GM18526 (cell line): Measurements from ENCODE around the gene ETV3L.

ENCODE experiments used
- POLR2A ChIP-seq: IDR thresholded peaks from 3 replicates; pipeline ENCODE4 v1.6.1; 2011; ENCODE audit not compliant: insufficient read length; ENCODE audit errors: extremely low read depth

The ETV3L gene

GRCh38 chr1:157114183-157115121 lies 14.8 kb upstream of the ETV3L start:
- no peak for TF ChIP-seq POLR2A

DNA sequence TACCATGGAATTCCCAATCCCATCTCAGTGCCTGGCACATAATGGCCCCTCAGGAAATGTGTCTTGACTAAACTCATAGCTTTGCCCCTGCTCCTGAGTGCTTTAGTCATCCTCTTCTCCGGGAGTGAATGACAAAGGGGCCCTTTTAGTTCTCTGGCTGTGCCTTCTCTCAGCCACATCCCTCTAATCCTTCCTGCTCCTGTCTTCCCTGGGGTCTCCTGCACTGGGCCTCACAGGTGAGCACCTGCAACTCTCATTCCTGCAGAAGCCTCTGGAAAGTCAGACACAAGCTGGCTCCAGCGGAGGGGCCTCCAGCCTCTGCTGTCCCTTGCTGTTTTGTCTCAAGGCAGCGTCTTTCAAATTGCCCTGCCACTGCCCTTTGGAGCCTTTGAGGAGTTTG lies 14.0 kb upstream of the ETV3L start:
- no peak for TF ChIP-seq POLR2A

GRCh38 chr1:157113106-157113505 lies 13.5 kb upstream of the ETV3L start:
- no peak for TF ChIP-seq POLR2A

- TF ChIP-seq POLR2A, result no peak
These were observed 12.7 kb upstream of the ETV3L start for GRCh38 chr1:157112186-157112867.

DNA sequence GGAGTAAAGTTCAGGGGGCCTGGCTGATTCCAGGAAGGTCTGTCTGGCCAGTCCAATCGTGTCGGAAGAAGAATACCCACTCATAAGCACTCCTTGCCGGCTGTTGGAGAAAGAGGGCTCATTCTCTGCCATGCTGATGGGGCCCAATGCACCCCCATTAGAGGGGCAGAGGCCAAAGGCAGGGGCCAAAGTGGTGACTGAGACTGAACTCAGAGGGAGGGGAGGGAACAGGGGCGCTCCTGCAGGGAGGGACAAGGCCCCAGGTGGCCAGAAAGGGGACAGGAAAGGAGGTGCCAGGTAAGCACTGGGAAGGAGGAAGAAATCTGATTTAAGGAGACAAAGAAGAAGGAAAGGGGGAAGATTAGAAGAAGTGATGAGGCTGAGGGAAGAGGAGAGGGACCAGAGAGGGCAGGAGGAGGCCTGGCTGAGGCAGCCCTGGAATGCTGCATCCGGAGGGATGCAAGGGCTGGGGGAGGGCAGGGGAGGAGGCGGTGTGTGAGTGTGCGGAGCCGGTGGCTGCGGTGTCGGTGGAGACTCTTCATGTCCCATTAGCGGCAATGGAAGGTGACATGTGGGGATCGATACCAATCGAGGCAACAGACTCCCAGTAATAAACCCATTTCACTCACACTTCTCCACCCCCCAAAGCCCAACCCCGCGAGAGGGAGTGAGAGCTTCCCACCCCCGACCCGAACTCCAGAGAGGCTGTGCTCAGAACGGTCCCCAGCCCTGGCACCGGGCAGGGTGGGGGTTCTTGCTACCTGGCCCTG lies 12.0 kb upstream of the ETV3L start:
- TF ChIP-seq POLR2A, result no peak

- no peak for TF ChIP-seq POLR2A
These were observed 11.1 kb upstream of the ETV3L start for GRCh38 chr1:157110686-157111085.

DNA sequence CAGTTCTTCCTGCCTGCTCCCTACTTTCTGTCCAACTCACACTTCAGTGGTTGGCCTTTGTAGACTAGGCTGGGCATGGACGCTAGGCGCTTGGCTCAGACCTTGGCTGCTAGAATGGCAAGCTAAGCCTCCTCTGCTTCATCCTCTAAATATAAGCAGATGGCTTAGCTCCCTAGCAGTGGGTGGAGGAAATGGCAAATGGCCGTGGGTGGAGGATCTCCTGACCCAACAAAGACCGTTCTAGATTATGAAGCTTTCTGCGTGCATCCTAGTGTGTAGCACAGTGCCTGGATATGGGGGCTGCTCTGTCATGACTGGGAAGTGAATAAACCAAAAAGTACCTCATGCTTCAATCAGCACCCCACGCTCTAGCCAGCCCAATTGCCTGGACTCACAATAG lies 10.4 kb upstream of the ETV3L start:
- TF ChIP-seq POLR2A, result no peak

DNA sequence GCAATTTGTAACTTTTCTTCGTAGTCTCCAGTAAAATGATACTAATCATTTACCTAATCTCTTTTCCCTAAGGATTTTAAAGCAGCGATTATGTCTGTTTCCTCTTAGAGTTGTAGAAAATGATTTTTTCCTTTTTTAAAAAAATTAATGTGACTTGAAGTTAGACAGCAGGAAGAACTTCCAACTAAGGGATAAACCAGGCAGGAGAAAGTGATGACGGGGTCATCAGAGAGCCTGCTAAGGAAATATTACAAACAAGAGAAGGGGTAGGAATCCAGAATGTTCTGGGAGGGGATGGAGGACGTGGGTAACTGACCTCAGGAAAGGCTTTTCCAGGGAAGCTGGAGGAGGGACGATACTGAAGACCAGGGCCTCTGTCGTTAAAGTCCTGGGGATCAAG lies 8.8 kb upstream of the ETV3L start:
- TF ChIP-seq POLR2A, result no peak

- TF ChIP-seq POLR2A, result no peak
These were observed 8.1 kb upstream of the ETV3L start for GRCh38 chr1:157107702-157108101.

DNA sequence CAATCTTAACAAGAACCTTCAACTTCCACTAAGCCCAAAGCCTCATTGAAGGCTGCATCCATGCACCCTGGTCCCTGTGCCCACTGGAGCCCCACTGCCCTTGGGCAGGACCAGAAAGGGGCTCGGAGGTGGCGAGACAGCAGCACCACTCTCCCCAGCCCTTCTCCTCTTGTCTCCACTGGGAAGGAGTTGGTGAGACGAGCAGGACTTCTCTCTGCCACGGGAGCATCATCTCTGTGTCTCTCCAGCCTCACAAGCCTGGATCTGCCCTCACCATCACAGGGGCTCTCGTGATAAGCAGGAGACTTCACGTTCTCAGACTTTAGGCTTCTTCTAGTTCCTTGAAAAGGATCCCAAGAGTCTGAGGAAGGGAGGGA lies 7.2 kb upstream of the ETV3L start:
- no peak for TF ChIP-seq POLR2A

- no peak for TF ChIP-seq POLR2A
These were observed 6.6 kb upstream of the ETV3L start for GRCh38 chr1:157105988-157106812.

- no peak for TF ChIP-seq POLR2A
These were observed 5.8 kb upstream of the ETV3L start for GRCh38 chr1:157105298-157105987.

DNA sequence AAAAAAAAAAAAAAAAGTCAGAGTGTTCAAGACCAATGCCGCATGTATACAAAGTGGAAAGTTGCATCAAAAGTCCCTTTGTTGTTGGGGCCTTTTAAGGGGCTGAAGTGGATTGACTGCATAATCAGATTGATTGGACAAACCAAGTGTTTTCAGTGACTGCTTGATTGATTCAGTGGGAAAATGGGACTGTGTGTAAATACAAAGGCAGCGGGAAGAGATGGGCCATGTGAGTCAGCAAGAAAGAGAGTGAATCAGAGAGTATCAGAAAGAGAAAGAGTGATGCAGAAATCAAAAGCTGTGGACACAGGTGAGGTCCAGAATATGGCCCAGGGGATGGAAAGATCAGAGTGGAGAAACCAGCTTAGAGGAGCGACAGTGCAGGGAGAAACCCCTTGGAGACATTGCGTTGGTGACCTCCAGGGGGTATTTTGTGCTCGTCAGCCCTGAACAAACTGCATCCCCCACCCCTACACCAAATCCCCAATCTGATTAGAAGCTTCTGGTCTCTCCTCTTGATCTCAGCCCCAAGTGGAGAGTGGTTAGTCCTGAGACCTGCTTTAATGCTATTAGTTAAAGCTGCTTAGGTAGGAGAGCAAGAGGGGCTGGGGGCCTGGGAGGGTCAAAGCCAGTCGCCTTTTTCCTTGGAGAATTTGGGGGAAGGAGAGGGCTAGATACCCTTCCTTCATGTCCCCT lies 5.1 kb upstream of the ETV3L start:
- no peak for TF ChIP-seq POLR2A

GRCh38 chr1:157103268-157103667 lies 3.7 kb upstream of the ETV3L start:
- TF ChIP-seq POLR2A, result no peak
